Coronary artery (tissue), 2 donors: ENCODE results near the gene SOX6.
"Not testable (repeated sequence)": the region's sequence is repeated elsewhere in the genome, so short reads cannot be mapped to it uniquely, and the experiment has no call there.

Experiments used
- DNase-seq: peaks from one replicate; pipeline ENCODE4 v3.0.0-alpha.2; 2017; ENCODE audit warnings: low spot score
- H3K27ac ChIP-seq, 2 donors: fragments of 200-600 bp; sonication (generic); one replicate each; pipeline ENCODE4 v1.5.1; 2016 to 2019
- H3K4me3 ChIP-seq: fragments of 200-600 bp; sonication (generic); 2 replicates; pipeline ENCODE4 v1.5.1; 2016; ENCODE audit warnings: mild to moderate bottlenecking, moderate library complexity
- TF ChIP-seq, protein P1 (sequence below): fragments of 200-600 bp; sonication (generic); IDR thresholded peaks from one replicate; pipeline ENCODE4 v1.5.1; 2019; ENCODE audit warnings: antibody characterized with exemption

Gene SOX6

DNA sequence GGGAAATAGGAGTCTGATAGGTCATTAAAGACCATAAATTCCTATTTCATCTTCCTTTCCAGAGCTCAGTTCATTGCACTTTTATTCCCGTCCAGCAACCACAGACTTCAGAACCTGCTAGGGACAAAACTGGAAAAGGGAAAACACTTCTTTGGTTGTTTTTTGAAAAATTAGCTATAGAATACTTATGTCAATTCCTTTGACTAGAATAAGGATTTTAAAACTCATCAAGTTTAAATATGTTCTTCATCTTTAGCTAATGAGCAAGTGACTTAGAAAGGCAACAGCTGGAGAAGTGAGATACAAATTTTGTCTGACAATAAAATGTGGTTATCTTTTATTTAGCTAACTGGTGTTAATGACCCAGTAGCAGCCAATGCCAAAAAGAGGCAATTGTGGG, 206.9 kb downstream of the SOX6 start:
- Histone ChIP-seq H3K4me3 (no peak overlapping the region), H3K27ac (no peak overlapping the region)
- DNase-seq: no peak
- TF ChIP-seq, protein P1, sequence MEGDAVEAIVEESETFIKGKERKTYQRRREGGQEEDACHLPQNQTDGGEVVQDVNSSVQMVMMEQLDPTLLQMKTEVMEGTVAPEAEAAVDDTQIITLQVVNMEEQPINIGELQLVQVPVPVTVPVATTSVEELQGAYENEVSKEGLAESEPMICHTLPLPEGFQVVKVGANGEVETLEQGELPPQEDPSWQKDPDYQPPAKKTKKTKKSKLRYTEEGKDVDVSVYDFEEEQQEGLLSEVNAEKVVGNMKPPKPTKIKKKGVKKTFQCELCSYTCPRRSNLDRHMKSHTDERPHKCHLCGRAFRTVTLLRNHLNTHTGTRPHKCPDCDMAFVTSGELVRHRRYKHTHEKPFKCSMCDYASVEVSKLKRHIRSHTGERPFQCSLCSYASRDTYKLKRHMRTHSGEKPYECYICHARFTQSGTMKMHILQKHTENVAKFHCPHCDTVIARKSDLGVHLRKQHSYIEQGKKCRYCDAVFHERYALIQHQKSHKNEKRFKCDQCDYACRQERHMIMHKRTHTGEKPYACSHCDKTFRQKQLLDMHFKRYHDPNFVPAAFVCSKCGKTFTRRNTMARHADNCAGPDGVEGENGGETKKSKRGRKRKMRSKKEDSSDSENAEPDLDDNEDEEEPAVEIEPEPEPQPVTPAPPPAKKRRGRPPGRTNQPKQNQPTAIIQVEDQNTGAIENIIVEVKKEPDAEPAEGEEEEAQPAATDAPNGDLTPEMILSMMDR: no peak

DNA sequence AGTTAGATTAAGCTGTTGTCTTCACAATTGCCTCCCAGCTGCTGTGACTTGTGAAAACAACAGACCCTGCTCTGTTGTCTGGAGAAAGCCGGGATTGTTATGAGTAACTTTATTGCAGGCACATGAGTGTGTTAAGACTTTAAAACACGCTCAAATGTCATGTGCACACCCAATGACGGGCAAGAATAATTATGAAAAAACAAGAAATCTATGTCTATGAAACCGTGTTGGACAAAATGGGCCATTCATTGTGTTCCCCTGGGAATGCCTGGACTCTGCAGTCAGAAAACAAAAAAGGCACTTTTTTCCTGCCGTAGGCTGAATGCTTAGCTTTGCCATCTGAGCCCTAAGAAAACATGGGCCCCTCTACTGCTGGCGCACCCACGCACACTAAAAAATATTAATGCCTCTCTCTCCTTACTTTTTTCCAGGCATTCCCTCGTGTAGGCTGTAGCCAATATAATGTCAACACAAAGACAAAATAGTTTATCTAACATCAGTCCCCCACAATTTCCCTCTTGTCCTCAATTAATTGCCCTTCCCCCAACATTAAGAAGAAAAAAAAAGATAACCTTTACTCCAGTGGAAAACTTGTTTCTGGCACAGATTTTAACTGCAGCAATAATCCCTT, 207.9 kb downstream of the SOX6 start:
- Histone ChIP-seq H3K4me3 (peak overlapping the region; percentile 23), H3K27ac (no peak overlapping the region)
- DNase-seq: no peak
- TF ChIP-seq, protein P1: no peak

DNA sequence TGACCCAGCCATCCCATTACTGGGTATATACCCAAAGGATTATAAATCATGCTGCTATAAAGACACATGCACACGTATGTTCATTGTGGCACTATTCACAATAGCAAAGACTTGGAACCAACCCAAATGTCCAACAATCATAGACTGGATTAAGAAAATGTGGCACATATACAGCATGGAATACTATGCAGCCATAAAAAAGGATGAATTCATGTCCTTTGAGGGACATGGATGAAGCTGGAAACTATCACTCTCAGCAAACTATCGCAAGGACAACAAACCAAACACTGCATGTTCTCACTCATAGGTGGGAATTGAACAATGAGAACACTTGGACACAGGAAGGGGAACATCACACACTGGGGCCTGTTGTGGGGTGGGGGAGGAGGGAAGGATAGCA, 209.4 kb downstream of the SOX6 start:
- H3K4me3 ChIP-seq, DNase-seq, H3K27ac ChIP-seq: not testable (repeated sequence)

DNA sequence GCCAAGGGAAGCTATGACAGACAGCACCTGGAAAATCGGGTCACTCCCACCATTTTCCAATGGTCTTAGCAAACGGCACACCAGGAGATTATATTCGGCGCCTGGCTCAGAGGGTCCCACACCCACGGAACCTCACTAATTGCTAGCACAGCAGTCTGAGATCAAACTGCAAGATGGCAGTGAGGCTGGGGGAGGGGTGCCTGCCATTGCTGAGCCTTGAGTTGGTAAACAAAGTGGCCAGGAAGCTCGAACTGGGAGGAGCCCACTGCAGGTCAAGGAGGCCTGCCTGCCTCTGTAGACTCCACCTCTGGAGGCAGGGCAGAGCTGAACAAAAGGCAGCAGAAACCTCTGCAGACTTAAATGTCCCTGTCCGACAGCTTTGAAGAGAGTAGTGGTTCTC, 214.7 kb downstream of the SOX6 start:
- not testable (repeated sequence) for DNase-seq, H3K27ac ChIP-seq, H3K4me3 ChIP-seq

DNA sequence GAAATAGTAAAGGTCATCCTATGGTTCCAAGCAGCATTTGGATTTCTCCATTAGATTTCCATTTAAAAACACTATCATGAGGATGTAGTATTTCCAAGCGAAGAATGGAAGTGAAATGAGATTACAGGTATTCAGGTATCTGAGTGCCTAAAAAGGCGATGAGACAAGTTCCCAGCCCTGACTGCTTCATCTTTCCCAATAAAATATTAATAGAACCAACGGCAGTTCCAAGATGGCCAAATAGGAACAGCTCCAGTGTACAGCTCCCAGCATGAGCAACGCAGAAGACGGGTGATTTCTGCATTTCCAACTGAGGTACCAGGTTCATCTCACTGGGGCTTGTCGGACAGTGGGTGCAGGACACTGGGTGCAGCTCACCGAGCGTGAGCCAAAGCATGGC, 215.2 kb downstream of the SOX6 start:
- not testable (repeated sequence) for DNase-seq, H3K27ac ChIP-seq, H3K4me3 ChIP-seq

DNA sequence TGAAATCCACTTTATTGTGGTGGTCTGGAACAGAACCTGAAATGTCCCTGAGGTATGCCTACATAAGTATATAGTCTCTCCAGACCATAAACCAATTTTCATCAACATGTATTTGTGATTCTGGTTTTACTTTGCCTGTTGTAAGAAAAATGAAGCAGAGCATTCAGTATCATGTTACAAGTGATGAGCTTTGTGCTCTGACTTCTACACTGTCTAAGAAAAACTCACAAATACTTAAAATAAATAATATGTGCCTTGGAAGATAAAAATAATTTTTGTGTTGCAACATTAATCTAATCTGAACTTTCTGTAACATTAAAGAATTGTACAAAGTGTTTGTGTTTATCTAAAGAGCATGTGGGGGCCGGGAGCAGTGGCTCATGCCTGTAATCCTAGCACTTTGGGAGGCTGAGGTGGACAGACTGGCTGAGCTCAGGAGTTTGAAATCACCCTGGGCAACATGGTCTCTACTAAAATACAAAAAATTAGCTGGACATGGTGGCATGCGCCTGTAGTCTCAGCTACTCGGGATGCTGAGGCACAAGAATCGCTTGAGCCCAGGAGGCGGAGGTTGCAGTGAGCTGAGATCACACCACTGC, 219.5 kb downstream of the SOX6 start:
- no peak for DNase-seq
- TF ChIP-seq, protein P1: no peak
- Histone ChIP-seq H3K4me3 (no peak overlapping the region), H3K27ac (no peak overlapping the region)

DNA sequence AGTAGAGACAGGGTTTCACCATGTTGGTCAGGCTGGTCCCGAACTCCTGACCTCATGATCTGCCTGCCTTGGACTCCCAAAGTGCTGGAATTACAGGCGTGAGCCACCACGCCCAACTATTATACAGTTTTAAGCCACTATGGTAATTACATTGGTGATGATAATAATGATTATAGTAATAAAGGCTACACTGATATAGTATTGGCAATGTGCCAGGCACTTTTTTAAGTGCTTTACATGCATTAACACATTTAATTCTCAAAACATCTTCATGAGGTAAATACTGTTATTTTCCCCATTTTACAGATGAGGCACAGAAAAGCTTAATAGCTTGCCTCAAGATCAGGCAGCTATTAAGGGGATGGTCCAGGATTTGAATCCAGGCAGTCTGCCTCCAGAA, 222.5 kb downstream of the SOX6 start:
- TF ChIP-seq, protein P1: no peak
- no peak overlapping the region for H3K4me3 ChIP-seq
- no peak overlapping the region for H3K27ac ChIP-seq
- no peak for DNase-seq

DNA sequence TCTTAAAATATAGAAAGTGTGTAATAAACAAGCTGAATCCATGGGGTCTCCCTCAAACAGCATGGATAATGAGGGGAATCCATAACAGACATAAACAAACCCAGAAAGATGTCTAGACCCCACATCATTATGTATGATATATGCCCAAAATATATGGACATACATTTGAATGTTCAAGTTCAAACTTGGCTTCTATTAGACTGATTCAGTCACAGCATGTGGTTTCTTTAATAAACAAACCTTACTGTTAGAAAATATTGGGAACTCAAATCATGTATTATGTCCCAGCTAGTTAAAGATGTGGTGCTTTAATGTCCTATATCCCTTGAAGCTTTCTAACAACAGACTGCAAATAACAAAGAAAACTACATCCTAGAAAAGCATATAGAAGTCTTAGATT, 228.6 kb downstream of the SOX6 start:
- no peak for DNase-seq
- no peak overlapping the region for H3K27ac ChIP-seq

More for the DNA sequence above, 228.6 kb downstream of the SOX6 start:
- TF ChIP-seq, protein P1: no peak
- H3K4me3 ChIP-seq: no peak overlapping the region
